HG02642 (cell line): Measurements from ENCODE around the gene FNDC3B.
A peak's percentile ranks its signal among the peaks of the same experiment; 100 is the strongest.
"Not testable (repeated sequence)": the region's sequence is repeated elsewhere in the genome, so short reads cannot be mapped to it uniquely, and the experiment has no call there.

ENCODE experiments used
- ATAC-seq: cut with Tn5 transposase; IDR thresholded peaks from one replicate; pipeline ENCODE4 v1.9.1; 2021; ENCODE audit warnings: mild to moderate bottlenecking; ENCODE audit not compliant: unreplicated experiment, poor library complexity

Gene FNDC3B

DNA sequence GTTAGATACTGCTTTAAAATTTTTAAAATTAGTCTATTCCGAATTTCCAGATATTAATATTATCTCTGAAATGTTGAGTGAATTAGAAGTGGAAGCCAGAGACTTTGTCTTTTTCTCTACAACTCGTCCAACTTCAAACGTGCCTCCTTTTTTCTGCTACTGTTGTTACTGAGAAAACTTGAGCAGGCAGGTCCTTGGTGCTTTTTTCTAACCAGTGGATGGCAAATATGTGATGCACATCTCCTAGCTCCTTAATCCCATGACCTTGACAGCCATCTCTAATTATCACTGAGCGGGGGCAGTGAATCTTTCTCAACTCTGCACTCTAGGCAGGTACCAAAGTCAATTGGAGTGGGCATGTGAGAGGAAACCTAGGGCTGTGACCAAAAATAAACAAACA is 50.7 kb downstream of the FNDC3B start:
- no peak for ATAC-seq

DNA sequence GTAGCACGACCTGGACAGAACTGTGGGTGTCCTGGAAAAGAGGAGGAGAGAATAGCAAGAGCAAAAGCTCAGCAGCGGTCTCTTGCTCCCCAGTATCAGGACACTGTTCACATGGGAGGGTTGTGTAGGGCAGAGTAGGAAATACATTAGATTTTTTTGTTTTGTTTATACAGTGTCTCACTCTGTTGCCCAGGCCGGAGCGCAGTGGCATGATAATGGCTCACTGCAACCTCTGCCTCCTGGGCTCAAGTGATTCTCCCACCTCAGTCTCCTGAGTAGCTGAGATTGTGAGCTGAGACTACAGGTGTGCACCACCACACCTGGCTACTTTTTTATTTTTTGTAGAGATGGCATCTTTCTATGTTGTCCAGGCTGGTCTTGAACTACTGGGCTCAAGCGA is 53.3 kb downstream of the FNDC3B start:
- no peak for ATAC-seq

DNA sequence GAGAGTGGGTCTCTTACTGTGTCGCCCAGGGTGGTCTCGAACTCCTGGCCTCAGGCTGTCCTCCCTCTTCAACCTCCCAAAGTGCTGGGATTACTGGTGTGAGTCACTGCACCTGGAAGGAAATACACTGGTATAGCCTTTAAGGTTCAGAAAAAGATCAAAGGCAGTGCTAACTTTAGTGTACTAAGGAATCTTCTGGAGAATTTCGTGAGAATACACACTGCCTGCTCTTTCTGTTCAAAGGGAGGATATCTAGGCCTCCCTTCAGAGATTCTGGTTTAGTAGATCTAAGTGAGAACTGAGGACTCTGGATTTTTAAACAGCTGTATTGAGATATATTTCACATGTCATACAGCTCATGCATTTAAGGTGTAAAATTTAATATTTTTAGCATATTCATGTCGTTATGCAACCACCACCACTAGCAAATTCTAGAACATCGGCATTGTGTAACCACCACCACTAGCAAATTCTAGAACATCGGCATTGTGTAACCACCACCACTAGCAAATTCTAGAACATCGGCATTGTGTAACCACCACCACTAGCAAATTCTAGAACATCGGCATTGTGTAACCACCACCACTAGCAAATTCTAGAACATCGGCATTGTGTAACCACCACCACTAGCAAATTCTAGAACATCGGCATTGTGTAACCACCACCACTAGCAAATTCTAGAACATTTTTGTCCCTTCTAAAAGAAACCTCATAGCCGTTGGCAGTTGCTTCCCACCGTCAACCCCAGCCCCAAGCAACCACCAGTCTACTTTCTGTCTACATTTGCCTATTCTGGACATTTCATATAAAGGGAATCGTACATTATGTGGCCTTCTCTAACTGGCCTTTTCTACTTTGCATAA is 54.4 kb downstream of the FNDC3B start:
- not testable (repeated sequence) for ATAC-seq

DNA sequence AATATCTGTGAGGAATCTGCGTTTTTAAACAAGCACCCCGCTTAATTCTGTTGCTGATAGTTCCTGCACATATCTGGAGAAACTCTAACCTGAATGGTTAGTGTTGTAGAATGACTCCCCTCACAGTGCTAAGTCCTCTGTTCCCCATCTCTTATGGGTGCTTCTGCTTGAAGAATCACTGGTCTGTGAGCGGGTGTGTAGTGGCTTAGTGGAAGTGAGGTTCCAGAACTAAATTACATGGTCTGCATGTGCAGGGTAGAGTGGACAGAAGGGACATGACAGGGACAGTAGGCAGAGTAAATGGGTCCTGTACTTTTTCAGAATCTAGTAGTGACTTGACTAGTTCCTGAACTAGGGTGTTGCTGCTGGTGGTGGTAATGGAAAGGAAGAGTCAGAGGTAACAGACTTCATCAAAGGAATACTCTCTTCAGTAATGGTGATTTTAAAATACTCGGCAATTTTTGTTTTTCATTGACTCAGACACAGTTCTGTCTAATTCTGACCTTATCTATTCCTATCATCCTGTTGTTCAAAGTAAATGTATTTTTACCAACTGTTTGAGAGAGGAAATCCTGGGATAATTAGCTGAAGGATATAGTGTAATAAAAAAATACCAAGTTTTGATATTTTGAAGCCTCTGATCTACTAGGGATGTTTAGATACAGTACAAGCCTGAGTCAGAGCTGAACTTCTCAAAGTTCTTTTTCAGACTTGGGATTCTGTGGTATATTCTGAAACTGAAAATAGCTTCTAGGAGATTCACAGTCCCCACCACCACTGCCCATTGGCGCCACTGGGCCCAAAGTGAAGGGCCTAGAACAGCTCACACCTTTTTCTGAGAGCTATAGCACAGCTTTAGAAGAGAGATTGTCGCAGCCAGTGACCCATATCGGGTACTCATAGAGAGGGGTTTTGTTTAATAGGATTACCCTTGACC is 55.5 kb downstream of the FNDC3B start:
- ATAC-seq = peak; percentile 90

DNA sequence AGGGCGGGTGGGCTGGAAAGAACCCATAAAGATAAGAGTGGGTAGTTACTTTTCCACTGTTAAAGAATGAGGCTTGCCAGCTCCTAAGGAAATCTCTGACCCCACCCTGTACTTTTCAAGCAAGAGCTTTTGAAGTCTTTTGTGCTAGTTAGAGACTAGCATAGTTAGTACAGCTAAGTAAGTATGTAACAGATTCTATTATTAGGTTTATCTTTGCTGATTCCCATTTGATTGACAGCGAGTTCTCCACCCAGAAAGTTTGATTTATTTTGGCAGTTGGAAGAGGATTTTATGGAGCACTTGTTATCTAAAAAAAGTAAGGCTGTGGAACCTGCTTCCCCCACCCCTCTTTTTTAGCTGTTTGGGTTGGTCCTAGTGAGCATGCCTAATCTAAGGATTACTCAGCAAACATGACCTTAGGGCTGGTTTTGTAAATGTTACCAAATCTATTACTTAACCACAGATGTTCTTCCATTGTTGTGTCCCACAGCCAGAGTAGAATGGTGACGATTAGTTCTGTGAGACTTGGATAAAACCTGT is 57.6 kb downstream of the FNDC3B start:
- ATAC-seq = no peak

DNA sequence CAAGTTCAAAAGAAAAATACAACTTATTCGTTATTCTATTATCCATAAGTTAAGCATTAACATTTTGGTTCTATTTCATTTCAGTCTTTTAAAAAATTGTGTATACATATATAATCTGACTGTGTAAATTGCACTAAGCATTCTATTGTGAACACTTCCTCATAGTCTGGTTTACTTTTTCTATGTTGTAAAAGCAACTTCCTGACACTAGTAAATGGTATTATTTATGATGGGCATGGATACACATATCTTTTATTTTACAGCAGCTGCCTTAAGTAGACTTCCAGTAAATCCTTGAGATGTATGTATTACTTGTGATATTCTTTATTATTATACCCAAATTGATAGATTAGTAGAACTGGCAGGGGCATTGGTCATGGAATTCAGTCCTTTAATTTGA is 58.2 kb downstream of the FNDC3B start:
- ATAC-seq = no peak

DNA sequence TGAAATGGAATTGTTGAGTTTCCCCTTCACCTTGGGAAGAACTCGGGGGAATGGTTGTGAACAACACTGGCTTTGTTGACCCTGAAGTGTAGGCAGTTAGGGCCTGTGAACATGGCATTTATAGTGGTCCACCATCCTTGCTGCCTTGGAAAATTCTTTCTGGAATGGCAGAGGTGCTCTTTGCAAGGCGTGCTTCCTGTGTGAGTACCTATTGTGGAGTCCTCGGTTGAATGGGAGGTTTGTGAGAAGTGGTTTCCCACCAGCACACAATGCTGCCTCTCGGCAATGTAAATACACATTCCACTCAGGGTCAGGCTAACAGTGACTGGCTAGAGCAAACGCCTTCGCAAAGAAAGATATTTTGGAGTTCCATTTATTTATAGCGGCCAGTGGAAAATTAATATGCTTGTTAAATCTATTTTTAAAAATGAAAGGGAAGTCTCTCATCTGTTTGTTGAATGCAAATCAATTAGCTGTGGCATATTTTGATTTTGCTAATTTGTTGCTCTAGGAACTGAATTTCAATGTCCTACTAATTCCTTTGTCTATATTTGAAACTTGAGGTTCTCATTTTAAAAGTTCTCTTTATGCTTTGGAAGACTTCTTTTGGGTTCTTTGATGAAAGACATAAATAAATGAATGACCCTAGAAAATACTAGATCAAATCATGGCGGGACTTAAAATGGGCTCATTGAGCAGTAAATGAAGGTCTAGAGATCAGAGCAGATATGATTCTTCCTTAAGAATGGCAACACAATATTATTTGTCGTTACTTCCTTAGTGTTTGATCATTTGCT is 59.5 kb downstream of the FNDC3B start:
- ATAC-seq = no peak

DNA sequence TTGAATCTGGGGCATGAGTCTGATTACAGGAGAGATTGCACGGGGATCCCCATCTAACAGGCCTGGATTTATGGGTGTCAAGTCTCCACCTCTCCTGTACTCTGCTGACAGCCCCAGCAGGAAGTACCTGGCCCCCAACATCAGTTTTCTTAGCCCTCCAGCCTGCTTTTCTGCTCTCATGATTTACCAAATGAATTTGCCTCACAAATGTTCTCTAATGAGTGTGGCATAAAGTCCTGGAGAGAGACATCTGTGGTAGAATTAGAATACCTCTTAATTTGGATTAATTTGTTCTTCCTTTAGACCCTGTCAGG is 60.1 kb downstream of the FNDC3B start:
- no peak for ATAC-seq

DNA sequence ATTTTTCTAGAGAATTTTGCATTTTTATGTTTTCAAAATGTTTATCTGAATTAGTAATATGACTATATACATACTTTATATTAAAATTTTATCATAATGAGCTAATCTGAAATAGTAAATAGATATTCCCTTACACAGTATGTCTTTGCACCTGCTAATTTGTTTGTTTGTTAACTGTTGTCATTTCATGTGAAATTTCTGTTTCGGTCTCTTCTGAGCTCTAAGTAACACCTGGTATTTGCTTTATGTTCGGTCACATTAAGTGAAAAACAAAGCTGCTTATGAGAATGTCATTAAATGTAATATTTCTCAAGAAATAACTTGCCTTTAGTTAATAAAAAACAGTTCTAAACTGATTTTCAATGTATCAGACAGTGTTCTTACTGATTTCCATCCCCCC is 61.1 kb downstream of the FNDC3B start:
- ATAC-seq = peak; percentile 47

DNA sequence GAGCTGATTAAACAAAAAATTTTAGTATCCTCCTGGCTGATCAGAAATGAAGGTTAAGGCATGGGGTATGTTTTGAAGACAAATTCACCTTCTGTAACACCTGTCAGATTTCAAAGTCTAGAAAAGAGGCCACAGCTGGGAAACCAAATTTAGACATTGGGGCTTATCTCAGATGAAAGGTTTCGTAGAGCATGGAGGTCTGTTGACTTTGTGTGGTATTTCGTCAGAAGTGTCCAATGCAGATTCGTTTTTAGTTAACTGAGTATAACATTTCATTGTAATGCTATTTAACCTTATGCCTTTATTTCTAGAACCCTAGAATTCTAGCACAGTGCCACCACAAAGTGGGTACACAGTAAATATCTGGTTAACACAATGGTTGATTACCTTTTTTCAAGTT is 61.7 kb downstream of the FNDC3B start:
- ATAC-seq = peak; percentile 46

DNA sequence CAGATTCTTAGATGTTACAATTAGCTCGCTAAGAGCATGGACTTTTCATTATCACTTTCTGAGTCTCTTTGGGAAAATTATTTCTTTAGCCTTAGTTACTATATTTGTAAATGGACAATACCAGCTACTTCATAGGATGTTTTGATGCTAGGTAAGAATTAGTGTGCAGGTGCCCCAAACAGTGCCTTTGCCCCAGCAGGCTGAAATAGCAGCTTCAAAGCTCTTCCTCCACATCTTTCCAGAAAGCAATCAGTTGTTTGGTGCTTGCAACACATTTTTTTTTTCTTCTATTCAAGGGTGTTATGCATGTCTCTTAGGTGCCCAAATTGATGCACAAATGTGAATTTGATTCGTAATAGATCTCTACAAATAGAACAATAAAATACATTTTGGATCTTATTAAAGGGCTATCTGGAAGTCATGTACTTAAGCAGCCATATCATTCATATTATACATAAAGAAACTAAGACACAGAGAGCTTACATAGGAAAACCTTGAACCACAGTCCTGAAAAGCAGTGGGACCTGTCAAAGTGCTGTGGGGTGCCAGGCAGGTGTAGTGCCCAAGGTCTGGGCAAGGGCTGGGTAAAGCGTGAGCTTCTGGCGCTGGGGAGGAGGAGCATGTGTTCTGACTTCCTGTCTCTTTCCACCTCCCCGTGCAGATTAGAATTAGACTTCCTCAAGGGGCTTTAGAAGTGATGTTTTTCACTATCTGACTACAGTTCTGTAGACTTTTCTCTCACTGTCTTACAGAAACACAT is 62.9 kb downstream of the FNDC3B start:
- ATAC-seq = no peak

DNA sequence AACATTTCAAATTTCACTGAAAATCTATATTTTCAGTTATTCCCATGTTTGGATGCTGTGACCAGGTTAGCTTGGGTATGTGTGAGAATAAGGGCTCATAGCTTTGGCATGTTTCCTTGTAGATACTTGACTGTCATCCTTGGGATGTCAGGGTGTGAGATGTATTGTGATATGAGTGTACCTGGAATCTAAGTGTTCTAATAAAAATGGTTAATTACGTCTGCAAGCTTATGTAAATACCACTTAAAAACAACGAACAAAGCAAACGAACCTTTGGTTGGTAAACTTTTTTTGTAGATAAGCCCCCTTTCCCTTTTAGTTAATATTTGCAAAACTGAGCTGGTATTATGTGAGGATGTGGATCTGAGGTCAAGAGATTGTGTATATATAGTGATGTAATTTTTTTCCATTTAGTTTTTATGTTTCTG is 63.5 kb downstream of the FNDC3B start:
- ATAC-seq = no peak

DNA sequence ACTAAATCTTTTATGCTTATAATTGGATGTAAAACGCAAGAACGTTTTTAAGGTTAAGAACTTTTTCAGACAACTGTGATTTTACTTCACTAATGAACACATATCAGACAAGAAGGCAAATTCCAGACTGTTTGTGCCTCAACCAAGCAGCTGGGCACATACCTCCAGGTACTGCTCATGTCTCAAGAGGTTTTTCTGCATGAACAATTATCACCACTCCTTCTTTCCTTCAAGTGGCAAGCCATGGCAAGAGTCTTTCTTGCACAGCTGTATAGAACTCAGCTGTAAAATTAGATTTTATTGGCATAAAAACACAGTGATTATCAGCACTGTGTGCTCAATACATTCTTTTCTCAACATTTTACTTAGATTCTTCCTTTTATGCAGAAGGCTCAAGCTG is 64.3 kb downstream of the FNDC3B start:
- ATAC-seq = no peak

DNA sequence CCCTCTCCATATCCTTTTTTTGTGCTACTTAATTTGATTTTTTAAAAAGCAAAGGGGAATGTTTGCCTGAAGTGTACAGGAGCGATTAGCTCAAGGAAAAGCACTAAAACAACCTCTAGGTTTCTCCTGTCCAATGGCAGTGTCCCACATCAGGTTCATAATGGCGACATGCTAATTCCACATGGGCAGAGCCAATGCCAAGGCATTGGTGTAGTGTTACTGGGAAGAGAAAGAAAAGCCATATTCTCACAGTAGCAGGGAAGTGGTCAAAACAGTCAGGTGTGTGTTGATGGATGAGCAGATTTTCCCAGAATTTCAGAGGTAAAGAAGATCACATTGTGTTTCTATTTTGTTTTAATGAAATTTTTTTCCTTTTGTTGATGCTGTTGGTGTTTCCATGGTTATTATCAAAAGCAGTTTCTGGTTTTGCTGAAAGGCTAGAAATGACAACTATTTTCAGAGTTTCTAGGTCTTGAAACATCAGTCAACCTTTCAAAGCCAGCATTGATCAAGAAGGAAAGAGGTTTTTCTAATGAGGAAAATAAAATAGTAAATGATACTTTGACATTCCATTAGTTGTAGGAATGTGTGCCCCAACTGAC is 65.2 kb downstream of the FNDC3B start:
- ATAC-seq = no peak

DNA sequence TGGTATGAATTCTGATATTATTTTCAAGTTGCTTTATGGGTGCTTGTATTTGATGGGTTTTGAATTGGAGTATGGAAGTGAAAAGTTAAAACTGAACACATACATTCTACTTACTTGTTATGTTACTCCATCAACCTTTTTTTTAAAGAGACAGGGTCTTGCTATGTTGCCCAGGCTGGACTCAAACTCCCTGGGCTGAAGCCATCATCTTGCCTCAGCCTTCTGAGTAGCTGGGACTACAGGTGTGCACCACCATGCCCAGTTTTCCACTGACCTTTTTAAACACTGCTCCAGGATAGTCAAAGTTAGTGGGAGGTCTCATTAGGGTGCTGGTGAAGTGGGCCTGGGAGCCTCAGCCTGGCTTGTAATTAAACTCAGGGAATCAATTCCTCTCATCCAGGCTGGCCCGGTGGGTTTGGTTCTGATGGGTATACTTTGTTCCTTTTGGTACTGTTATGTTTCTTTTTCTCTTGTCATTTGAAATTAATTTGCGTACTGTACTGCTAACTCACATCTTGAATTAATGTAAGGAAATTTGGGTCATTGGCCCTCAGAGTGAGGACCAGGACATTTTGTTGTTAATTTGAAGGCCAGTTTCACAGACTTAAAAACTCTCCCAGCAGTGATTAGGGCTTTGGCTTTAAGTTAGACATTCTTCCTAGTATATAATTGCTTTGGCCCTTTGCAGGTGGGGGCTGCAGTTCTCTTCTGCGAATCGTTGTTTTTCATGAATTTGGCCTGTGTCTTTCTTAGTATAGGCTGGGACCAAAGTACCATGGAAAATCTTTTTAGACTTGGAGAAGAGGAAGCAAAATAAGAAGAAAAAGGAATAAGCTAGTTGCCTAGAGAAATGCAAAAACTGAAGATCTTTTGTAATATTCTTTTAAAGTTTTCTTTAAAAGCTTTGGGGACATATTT is 66.9 kb downstream of the FNDC3B start:
- no peak for ATAC-seq

DNA sequence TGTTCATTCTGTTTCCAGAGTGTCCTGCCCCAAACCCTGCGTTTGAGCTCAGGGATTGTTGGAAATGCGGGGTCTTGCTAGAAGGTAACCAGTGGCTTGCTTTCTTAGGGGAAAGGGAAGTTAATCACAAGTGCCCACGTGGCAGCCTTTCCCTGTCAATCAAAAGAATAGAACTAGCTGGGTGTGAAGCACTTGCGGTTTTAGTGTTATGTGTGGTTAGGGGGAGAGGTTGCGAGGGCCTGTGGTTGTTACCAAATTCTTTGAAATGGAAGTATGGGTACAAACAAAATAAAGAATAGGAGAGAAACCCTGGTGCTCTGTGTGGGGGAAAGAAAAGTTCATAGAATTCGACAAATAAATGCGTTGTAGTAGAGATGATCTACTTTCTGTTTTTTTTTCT is 67.6 kb downstream of the FNDC3B start:
- ATAC-seq = peak; percentile 57

DNA sequence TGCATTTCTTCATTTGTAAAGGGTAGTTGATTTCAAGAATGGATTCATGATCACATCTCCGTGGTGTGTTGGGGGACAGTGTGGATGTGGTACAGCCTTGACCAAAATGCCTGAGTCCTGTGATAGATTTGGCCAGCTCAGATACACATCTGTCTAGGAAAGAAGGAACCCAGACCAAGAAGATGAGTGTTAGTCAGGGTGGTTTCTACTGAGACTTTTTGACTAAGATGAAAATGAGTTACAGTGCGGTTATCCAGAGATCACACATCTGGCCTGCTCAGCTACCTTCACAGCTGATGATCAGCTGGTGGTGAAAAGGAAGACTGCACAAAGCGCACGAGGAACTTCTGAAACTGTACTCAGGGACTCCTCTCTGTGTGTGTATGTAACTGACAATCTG is 68.0 kb downstream of the FNDC3B start:
- peak; percentile 87 for ATAC-seq

DNA sequence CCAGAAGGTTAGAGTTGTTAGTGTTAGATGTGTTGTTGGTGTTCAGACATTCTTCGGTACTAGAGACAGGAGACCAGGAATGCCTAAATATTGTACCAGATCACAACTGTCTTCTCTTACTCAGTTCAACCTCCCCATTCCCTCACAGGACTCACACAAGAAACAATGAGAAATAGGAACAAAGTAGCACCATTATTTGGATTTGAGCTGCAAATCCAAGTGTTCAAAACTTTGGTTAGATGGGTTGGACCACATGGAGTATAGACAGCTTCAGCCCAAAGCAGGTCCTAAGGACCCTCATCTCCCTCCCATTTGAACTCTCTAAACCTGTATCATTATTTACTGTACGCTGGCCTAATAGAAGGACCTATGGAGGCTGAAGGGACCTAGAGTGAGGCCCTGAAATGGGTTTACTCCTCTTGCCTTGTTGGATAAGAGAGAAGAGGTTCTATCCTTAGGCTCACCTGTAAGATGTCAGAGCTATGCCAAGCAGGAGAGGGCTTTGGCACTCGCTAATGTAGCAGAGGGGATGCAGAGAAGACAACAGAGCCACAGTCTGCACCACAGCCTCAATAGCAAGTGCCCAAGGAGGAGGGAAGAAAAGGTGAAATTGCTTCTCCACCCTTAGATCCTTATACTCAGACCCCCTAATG is 70.9 kb downstream of the FNDC3B start:
- no peak for ATAC-seq
